ENCODE results near the gene LIPJ.

LIPJ gene, protein sequence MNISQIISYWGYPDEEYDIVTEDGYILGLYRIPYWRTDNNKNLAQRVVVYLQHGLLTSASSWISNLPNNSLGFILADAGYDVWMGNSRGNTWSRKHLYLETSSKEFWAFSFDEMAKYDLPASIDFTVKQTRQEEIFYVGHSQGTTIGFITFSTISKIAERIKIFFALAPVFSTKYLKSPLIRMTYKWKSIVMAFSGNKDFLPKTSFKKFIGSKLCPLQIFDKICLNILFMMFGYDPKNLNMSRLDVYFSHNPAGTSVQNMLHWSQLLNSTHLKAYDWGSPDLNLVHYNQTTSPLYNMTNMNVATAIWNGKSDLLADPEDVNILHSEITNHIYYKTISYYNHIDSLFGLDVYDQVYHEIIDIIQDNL

DNA sequence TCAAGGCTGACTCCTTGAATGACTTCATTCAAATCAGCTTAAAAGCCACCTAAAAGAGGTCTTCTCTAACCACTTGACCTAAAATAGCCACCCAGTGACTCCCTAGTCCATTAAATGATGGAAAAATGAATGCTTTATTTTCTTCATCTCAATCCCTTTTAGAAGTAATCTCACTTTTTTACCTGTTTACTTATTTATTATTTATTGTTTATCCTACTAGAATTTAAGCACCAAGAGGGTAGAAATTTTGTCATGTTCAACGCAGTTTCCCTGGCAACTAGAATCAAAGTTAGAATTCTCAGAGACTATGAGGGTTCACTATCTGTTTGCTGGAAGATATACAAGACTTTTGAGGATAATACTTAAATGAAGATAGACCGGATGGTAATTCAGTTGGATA is at the start of gene LIPJ:
LIPJ (plus strand) TSS at position 301 of the 400 bp plus-strand sequence. CDS start 3,926 bp downstream, outside the sequence.
- DNase-seq (ENCODE audit: low read depth in 1 of 2, low spot score in 1 of 2), result no peak

DNA sequence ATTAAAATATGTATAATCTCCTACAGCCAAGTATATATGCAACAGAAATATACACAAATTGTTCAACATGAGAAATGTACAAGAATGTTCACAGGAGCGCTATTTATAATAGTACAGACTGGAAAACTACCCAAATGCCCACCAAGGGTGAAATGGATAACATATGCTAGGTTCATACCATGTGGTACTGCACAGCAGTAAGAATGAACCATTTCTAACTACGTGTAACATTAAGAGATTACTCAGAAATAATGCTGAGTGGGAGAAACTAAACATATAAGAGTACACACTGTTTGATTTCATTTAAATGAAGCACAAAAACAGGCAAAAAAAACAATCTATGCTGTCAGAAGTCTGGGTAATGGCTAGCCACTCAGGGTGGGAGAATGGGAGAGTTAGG is 49.2 kb upstream of the LIPJ start:
- no peak for DNase-seq (ENCODE audit: low read depth in 1 of 2, low spot score in 1 of 2)

DNA sequence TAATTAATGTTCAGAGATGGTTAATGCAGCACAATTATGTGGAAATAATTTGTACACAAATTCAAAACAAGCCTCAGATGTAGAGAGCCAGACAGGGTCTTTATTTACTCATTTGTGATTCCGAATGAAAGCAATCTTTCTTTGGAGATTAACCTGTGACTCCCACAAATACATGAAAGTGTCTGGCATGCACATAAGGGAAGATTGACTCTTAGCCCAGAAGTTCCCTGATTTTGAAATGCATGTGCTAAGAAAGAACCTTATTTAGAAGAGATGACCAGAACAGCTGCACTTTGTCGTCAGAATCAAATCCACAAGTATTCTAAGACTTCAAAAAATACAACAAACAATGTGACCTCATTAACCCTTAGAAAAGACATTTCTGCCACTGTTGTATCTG is 48.5 kb upstream of the LIPJ start:
- no peak for DNase-seq (ENCODE audit: low read depth in 1 of 2, low spot score in 1 of 2)

DNA sequence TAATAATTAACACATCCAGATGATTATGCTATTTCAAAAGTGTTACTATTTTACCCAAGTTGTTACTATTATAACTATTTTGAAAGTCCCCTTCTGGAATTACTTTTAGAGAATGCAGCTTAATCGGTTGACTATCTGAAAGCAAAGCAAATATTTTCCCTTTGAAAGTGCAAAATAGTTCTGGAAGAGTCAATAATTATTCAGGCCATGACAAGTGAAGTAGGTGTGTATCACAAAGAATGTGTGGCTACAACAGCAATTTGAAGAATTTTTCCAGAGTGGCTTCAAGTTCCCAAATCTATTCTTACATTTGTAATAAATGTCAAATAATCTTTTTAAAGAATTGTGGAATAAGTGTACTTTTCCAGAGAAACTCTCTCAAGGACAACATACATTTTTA is 46.2 kb upstream of the LIPJ start:
- no peak for DNase-seq (ENCODE audit: low read depth in 1 of 2, low spot score in 1 of 2)

DNA sequence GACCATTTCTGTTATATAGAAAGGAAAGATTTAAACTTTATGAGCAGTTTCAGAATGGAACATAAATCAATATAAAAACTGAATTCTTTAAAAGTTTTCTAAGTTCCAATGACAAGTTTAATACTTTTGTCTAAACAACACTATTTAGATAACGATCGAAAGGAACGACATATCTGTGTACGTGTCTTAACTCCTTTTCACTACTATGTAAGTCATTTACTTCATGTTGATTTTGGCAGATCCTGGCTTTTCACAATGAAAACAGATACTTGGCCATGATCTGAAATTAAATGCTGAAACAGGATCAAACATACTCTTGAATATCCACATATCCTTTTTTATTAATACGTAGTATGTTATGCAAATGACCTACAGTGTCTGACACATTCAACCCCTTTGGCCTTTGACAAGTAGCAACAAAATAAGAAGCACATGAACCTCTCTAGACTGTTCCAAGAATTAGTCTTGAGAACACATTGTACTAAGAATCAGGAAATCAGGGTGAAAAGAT is 45.4 kb upstream of the LIPJ start:
- DNase-seq (ENCODE audit: low read depth in 1 of 2, low spot score in 1 of 2), result no peak

DNA sequence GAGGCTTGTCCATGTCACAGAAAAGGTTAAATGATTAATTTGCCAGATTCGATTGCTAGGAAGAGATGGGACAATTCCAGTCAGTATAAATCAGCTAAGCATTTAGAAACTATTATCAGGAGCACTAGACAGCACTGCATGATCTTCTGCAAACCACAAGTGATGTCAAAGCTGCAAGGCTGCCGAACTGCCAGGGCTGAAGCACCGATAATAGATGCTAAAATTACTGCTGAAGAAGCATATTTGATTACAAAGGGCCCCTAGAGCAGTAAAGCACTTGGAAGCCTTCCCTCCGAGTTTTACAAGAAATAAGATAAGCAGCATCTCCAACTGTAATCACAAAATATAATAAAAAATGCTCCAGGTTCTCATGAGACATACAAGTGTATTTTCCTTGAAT is 44.0 kb upstream of the LIPJ start:
- DNase-seq (ENCODE audit: low read depth in 1 of 2, low spot score in 1 of 2), result no peak

DNA sequence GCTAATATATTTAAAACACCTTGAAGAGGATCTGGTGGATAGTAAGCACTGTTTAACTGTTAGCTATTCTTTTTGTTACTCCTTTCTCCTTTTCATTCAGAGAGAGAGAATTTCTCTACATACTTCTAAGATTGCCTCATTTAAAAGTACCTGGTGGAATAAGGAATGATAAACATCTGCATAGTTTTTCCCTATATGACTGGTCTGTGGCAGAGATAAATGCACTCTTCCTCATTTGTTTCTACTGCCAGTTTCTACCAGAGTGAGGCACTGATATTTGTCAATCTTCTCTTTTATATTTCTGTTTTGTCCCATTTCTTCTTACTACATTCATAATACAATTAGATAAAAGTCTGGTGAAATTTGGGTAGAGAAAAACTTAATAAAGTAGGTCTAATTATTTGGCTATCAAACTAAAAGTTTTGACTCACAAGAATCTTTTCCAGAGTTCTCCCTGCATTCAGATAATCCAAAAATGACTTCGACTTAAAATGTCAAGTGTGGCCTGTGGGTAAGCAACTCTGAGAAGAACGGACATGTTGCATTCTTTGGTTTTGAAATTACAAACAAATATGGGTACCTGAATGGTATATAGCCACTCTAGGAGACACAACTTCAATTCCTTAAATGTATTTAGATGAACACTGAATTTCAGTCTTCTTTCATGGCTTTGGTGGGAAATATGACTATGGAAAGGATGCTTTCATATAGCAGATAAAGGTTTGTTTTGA is 42.3 kb upstream of the LIPJ start:
- no peak for DNase-seq (ENCODE audit: low read depth in 1 of 2, low spot score in 1 of 2)

DNA sequence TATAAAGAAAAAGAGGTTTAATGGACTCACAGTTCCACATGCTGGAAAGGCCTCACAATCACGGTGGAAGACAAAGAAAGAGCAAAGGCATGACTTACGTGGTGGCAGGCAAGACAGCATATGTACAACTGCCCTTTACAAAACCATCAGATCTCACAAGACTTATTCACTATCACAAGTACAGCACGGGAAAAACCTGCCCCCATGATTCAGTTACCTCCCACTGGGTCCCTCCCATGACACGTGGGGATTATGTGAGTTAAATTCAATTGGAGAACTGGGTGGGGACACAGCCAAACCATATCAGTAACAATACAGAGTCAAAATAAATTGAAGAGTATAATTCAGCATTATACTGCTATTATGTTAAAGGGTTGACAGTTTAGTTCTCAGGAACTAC is 41.2 kb upstream of the LIPJ start:
- DNase-seq (ENCODE audit: low read depth in 1 of 2, low spot score in 1 of 2), result no peak

DNA sequence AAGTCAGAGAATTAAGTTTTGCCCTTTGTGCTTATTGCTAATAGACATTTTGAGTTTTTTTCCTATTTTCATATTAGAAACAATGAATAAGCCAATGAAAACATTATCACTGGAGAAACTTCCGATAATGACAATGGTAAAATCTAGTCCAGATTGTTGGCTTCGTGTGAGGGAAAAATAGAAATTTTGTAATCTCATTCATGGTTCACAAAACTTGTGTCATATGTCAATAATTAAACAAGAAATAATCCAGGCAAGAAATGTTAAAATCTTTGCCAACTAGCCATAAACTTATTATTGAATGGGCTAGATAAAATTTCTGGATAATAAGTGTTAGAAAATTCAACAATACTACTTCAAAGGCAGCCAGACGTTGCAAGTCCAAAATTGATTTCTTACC is 40.1 kb upstream of the LIPJ start:
- no peak for DNase-seq (ENCODE audit: low read depth in 1 of 2, low spot score in 1 of 2)

DNA sequence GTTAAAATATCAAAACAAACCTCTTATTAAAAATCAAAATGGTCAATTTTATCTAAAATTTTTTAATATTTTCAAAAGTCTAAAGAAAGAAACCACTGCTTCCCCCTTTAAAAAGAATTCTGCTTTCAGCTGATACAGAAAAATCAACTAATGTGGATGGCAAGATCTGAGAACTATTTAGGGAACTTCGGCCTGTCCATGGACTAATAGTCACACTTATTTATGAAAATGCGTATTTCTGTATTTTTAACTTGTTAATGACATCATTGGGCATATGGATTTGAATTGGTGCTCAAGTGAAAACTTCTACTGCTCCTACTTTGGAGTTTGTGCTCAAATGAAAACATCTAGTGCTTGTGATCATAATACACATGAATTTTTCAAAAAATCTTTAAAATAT is 35.3 kb upstream of the LIPJ start:
- DNase-seq (ENCODE audit: low read depth in 1 of 2, low spot score in 1 of 2), result no peak

DNA sequence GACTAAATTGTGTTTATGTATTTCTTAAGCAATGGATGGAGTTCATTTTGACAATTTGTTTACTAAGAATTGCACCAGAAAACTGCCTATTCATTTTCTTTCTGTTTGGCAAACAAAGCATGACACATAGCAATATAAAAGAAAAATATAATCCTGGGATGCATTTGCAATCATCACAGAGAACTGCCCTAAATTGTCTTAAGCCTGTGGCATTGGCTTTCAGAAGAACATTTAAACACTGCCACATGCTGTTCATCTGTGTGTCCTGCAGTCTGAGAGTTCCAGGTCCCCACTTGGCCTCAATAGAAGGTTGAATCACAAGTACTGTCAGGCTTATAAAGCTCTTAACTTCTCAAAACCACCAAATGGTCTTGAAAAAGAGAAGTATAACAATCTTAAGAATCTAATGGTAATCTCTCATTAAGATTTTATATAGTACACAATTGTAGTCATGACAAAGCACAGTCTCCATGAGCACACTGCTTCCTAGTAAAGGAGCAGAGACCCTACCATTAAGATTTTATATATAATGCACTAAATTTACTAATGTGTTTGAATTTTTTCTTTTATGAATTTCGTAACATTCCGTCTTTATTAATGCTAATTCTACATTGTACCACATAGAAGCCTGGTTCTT is 33.3 kb upstream of the LIPJ start:
- peak in 1 of 2 donors; percentile 1 for DNase-seq (ENCODE audit: low read depth in 1 of 2, low spot score in 1 of 2)

DNA sequence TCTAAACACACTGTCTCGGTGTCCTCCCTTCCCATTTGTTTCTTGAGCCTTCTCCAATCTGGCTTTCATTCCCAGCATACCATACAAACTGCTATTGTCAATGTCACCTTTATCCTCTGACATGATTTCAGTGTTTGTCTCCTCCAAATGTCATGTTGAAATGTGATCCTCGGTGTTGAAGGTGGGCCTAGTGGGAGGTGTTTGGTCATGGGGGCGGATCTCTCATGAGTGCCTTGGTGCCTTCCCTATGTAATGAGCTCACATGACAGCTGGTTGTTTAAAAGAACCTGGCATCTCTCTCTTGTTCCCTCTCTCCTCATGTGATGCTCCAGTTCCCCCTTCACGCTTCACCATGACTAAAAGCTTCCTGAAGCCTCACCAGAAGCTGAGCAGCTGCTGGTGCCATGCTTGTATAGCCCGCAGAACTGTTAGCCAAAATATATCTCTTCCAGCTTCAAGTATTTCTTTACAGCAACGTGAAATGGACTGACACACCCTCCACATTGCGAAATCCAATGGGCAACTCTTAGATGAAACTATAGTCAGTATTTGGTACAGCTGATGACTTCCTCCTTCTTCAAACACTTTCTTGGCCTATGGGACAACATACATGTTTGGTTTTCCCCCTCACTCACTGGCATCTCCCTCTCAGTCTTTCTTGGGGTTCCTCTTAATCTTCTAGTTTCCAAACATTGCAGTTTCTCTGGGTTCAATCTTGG is 31.2 kb upstream of the LIPJ start:
- DNase-seq (ENCODE audit: low read depth in 1 of 2, low spot score in 1 of 2), result no peak

DNA sequence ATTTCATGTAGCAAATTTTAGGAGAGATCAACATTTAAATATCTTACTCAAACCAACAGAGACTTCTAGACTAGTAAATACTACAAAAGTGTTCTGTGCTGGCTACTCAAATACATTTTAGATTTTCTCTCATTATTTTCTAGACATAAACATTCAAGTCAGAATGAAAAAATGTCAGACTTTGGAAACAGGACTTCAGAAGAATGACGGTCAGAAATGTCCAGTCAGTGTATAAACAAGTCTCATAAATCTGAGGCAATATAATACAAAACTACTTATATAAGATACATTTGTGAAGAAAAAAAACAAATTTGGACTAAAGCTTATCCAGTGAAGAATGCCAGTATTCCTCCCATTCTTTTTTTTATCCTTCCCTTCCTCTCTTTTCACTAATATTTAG is 29.3 kb upstream of the LIPJ start:
- DNase-seq (ENCODE audit: low read depth in 1 of 2, low spot score in 1 of 2), result no peak

DNA sequence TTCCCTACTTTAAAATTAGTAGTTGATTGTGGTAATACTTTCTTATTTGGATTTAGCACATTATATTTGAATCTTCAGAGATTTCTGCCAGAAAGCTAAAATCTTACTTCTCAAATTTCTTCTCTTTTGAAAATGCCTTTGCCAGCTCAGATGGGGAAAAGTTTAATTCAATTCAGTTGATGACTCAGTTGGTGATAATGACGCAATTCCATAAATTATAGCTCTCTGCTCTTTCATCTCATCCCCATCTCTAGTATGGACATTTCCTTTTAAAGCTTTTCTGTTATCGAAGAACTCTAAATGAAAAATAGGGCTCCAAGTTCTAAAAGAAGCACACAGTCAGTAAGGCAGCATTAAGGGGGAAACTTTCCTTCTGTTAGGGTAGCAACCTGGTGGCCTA is 28.9 kb upstream of the LIPJ start:
- no peak for DNase-seq (ENCODE audit: low read depth in 1 of 2, low spot score in 1 of 2)

DNA sequence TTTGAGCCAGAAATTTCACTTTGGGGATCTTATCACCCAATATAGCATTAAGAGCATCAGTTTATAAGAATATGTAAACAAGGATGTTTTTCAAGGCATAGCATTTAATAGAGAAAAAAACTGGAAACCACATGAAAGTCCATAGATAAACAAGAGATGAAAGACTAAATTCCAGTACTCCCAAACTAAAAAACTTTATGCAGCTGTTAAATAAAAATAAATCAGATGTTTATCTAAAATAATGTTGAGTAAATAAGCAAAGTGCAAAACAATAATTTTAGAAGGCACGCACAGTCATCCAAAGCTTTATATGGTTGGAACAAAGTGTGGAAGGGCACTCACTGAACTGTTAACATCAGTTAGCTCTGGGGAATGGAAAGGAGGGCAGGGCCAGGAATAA is 24.4 kb upstream of the LIPJ start:
- DNase-seq (ENCODE audit: low read depth in 1 of 2, low spot score in 1 of 2), result no peak

DNA sequence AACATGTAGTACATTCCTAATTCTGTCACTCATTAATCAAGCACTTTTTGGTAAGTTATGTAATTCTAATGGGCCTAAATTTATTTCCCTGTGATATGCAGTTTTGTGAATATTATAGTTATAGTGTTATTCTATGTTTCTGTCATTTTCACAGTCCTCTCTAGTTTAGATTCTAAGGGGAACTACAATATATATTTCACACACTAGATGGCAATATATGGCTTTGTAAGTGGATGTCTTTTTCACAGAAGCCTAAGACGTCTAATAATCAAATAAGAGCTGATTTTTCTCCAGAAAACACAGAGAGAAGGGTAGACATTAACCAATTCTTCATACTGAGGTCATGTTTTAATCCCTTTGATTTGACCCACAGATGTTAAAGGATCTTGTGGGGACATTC is 21.5 kb upstream of the LIPJ start:
- DNase-seq (ENCODE audit: low read depth in 1 of 2, low spot score in 1 of 2), result no peak

DNA sequence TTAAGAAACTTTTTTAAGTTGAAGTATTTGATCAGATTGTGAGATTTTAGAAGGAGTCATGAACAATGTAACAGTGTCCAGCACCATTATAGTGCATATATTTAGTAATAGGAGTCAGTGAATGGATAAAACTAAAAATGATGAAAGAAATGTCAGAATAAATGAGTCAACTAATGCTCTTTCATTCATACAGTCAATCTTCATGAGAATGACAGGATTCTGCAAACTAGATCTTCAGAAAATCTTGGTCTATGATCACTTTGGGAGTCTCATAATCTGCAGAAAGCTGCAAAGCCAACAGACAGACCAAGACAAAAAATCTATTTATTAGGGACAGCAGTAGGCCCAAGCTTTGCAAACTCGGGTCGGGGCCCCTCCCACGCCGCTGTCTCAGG is 4.2 kb upstream of the LIPJ start:
- no peak for DNase-seq (ENCODE audit: low read depth in 1 of 2, low spot score in 1 of 2)

DNA sequence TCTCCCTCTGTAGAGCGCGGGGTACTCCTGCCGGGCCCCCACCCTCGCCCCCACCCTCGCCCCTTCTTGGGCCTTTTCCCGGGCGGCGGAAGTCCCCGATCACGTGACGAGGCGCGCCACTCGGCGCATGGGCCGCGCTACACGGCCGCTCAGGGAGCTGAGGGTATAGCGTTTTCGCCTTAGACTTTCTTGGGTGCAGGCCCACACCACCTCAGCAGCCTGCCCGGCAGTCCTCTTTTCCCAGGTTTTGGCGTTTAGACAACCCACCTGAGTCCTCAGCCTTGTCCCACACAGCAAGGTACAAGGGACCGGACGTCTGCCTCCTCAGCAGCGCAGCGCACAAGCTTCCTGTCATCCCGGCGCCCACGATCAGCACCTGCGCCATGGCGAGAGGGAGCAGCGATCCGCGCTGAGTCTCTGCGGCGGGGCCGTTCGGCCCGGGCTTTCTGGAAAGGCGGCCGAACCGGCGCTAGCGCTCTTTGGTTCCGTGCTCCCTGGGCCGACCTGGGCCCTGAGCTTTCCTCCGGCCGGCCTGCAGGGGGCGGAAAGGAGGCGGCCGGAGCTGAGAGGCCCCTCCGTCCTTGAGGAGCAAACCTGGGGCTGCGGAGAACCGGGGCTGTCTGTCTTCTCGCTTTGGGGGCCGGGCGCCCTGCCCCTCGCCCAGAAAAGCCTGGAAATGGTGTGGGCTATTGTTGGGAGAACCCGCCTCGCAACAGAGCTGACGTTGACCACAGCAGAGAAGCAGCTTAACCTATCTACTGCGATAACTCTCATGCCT is 3.6 kb upstream of the LIPJ start, which contains the start of gene RNLS:
RNLS (minus strand) TSS at position 513 of the 778 bp plus-strand sequence.
- peak; percentile 39 to 49 for DNase-seq (ENCODE audit: low read depth in 1 of 2, low spot score in 1 of 2)

DNA sequence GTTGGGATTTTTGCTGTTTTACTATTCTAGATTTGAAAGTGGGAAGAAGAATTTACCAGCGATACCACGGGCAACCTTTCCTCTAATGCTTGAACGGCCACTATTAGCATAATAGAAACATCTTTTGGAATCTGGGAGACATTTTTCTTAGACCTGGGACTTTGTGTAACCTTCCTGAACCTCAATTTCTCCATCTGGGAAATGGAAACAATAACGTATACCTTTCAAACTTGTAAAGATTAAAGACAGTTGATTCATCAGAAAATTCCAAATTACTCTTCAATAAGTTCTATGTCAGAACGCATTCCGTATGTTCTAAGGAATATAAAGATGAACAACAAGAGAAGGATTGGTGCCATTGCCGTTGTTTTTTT is 3.0 kb upstream of the LIPJ start:
- no peak for DNase-seq (ENCODE audit: low read depth in 1 of 2, low spot score in 1 of 2)

DNA sequence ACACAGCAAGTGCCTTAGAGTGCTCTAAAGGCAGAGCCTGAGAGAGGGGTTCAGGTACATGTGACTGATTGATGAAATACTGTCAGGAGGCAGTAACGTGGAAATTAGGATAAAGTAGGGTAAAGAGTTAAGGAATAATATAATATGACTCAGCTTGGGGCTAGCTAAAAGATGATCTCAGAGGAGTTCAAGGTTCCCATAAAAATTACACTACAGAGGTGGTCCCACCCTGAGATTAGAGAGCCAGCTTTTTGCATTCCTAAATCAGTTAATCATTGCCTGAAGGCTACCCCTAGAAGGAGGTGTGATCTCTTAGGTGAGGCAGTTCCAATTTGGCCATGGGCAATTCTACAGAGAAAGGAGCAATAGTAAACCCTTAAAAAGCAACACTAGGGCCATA is 5.8 kb downstream of the LIPJ start:
- no peak for DNase-seq (ENCODE audit: low read depth in 1 of 2, low spot score in 1 of 2)

DNA sequence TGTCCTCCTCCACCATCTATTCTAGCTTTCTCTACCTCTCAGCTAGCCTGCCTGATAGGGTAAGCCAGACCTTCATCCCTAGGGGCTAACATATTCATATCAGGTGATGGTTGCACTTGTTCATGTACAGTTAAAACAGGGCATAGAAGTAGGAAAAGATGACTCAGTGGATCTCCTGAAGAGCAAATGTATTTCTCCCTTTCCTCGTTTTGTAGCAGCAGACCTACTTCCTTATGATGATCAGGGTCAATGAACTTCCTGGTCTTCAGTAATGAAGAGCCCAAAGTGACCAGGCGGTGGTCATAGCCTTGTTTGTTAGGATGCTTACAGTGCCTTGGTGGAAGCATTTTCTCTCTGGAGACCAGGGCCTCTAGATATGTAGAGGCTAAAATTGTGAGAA is 6.3 kb downstream of the LIPJ start:
- DNase-seq (ENCODE audit: low read depth in 1 of 2, low spot score in 1 of 2), result no peak
